CD4-positive, alpha-beta memory T cell (primary cell): ENCODE results near the gene ADRA1B. TPM values are rescaled to one million over a fixed set of nuclear protein-coding genes. Genes with fewer than 3 reads are reported as not detected.
"Not testable (repeated sequence)": the region's sequence is repeated elsewhere in the genome, so short reads cannot be mapped to it uniquely, and the experiment has no call there.

Experiments used
- CTCF ChIA-PET: fragments of 350-600 bp; sonication (Branson Sonifier 250); formaldehyde crosslinking; loops from one replicate; lab custom pipeline; 2021; ENCODE audit warnings: inconsistent platforms; ENCODE audit not compliant: partially characterized antibody; lab: Charles Lee
- POLR2A ChIA-PET: fragments of 350-600 bp; sonication (Branson Sonifier 250); formaldehyde crosslinking; loops from one replicate; lab custom pipeline; 2021; ENCODE audit not compliant: partially characterized antibody; lab: Charles Lee
- DNase-seq, 5 donors: peaks; one replicate each; pipeline versions ENCODE4 v3.0.0 to v3.0.0-alpha.2; 2020 to 2022; ENCODE audit warnings: mixed read lengths in 1 of 5
- H3K27ac ChIP-seq: one replicate; pipeline ENCODE4 v1.7.0; 2013; ENCODE audit warnings: low read depth, low read length
- H3K27me3 ChIP-seq: 2 replicates; pipeline ENCODE4 v1.7.0; 2013; ENCODE audit warnings: mild to moderate bottlenecking, low read length, moderate library complexity; ENCODE audit not compliant: insufficient read depth
- H3K36me3 ChIP-seq: 2 replicates; pipeline ENCODE4 v1.7.0; 2013; ENCODE audit warnings: mild to moderate bottlenecking, low read length, moderate library complexity; ENCODE audit not compliant: insufficient read depth
- H3K4me1 ChIP-seq: 2 replicates; pipeline ENCODE4 v1.7.0; 2013; ENCODE audit warnings: mild to moderate bottlenecking, low read length, moderate library complexity; ENCODE audit not compliant: insufficient read depth
- H3K4me3 ChIP-seq, 2 donors: one replicate each; pipeline ENCODE4 v1.7.0; 2013; ENCODE audit warnings: low read length in 2 of 2, mild to moderate bottlenecking in 1 of 2
- H3K9me3 ChIP-seq, 2 donors: one replicate each; pipeline ENCODE4 v1.7.0; 2013; ENCODE audit warnings: low read length in 2 of 2, control low read depth in 1 of 2; ENCODE audit not compliant: control insufficient read depth in 1 of 2
- H3K27ac Mint-ChIP-seq, 7 donors: one replicate each; pipeline ENCODE4 v1.8.0; 2020 to 2021; ENCODE audit warnings: mixed read lengths in 7 of 7, mild to moderate bottlenecking in 6 of 7, inconsistent platforms in 3 of 7, moderate library complexity in 3 of 7
- H3K27me3 Mint-ChIP-seq, 2 donors: one replicate each; pipeline ENCODE4 v1.8.0; 2020 to 2021; ENCODE audit warnings: mixed read lengths in 2 of 2
- H3K36me3 Mint-ChIP-seq, 2 donors: one replicate each; pipeline ENCODE4 v1.8.0; 2020 to 2021; ENCODE audit warnings: mixed read lengths in 2 of 2, inconsistent platforms in 1 of 2, mild to moderate bottlenecking in 1 of 2
- H3K4me1 Mint-ChIP-seq, 4 donors: one replicate each; pipeline ENCODE4 v1.8.0; 2020 to 2021; ENCODE audit warnings: mixed read lengths in 4 of 4, mild to moderate bottlenecking in 1 of 4
- H3K4me3 Mint-ChIP-seq, 8 donors: one replicate each; pipeline ENCODE4 v1.8.0; 2020 to 2021; ENCODE audit warnings: mixed read lengths in 8 of 8, mild to moderate bottlenecking in 7 of 8, moderate library complexity in 6 of 8, inconsistent platforms in 3 of 8
- H3K9me3 Mint-ChIP-seq, 8 donors: one replicate each; pipeline ENCODE4 v1.8.0; 2020 to 2021; ENCODE audit warnings: mixed read lengths in 8 of 8, mild to moderate bottlenecking in 5 of 8, inconsistent platforms in 3 of 8, moderate library complexity in 1 of 8
- intact Hi-C: fragments of 100-400 bp; cut with micrococcal nuclease; formaldehyde crosslinking; loops from one replicate; pipeline ENCODE4 v1.15.1; 2023
- polyA plus RNA-seq, 2 donors: library from polyadenylated mRNA; unstranded; fragments of 300-500 nt; fragmentation: Illumina TruSeq; gene quantifications; one replicate each; pipeline ENCODE4 v1.2.3, GENCODE V29; 2021
- total RNA-seq, 2 experiments: library from RNA; stranded (reverse); gene quantifications; one replicate each; pipeline ENCODE4 v1.2.3, GENCODE V29; 2021

The ADRA1B gene
- total and polyA plus RNA-seq, 4 experiments from 2014 or later: not detected

DNA sequence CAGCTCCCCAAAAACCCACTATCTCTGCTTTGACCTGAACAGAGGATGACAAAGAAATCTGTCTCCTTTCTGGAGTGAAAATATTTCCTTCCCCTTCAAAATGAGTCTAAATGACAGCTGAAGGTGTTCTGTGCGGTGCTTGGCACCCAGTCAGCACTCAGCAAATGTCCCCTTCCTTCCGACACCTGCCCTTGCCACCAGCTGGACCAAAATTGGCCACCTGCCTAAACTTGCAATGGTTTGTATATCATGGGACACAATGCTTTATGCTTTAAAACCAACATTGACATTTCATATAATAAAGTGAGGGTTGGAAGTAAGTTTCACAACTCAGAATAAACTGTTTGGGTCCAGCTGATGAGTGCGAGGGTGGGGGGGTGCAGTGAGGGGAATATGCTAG lies 85.2 kb downstream of the ADRA1B start:
- Mint-ChIP-seq H3K4me1 (no peaks in the 10 kb centered on the region), H3K4me3 (no peak overlapping the region), H3K27me3 (peaks cover 7 to 9% of the 10 kb centered on the region in 2 donors), H3K36me3 (no peaks in the 10 kb centered on the region), H3K9me3 (no peaks in the 10 kb centered on the region), H3K27ac (no peak overlapping the region)
- H3K27me3 ChIP-seq: peaks cover 11% of the 10 kb centered on the region
- H3K27ac ChIP-seq: no peak overlapping the region
- CTCF ChIA-PET: interaction anchor here (1.3 kb wide), 1 partner anchor 14 kb away, joined by 8 read pairs; no protein-coding TSS in a partner anchor
- no peak for DNase-seq
- H3K9me3 ChIP-seq: no peaks in the 10 kb centered on the region
- H3K36me3 ChIP-seq: no peaks in the 10 kb centered on the region
- intact Hi-C loops: loop anchor here (10.0 kb wide), 1 partner anchor 737 kb away; the partner anchor contains the start of gene UBLCP1
- POLR2A ChIA-PET: no interaction called here
- no peak overlapping the region for H3K4me3 ChIP-seq
- H3K4me1 ChIP-seq: no peaks in the 10 kb centered on the region

GRCh38 chr5:160007514-160007913 lies 91.2 kb downstream of the ADRA1B start:
- no peak for DNase-seq
- peaks cover 3% of the 10 kb centered on the region for H3K27me3 ChIP-seq
- H3K4me3 ChIP-seq: no peak overlapping the region
- H3K9me3 Mint-ChIP-seq: peaks cover 0 to 2% (median 0%) of the 10 kb centered on the region in 8 donors
- H3K27ac ChIP-seq: no peak overlapping the region
- H3K27me3 Mint-ChIP-seq: no peaks in the 10 kb centered on the region
- H3K27ac Mint-ChIP-seq: peak overlapping the region in 3 of 7 donors; percentile 35 to 90 (median 66)
- peaks cover 11% of the 10 kb centered on the region for H3K36me3 ChIP-seq
- peaks cover 7 to 26% of the 10 kb centered on the region in 2 donors for H3K36me3 Mint-ChIP-seq
- H3K9me3 ChIP-seq: no peaks in the 10 kb centered on the region
- H3K4me3 Mint-ChIP-seq: no peak overlapping the region
- POLR2A ChIA-PET: no interaction called here
- intact Hi-C loops: loop anchor here (10.0 kb wide), 1 partner anchor 743 kb away; the partner anchor contains the start of gene UBLCP1
- H3K4me1 ChIP-seq: peaks cover 30% of the 10 kb centered on the region
- peaks cover 22 to 35% (median 29%) of the 10 kb centered on the region in 4 donors for H3K4me1 Mint-ChIP-seq
- CTCF ChIA-PET: interaction anchor here (1.4 to 3.5 kb wide), 4 partner anchors 9 to 20 kb away, joined by 3 to 18 read pairs (median 8); no protein-coding TSS in a partner anchor

GRCh38 chr5:160008529-160008876 lies 92.2 kb downstream of the ADRA1B start:
- ChIA-PET POLR2A (interaction anchor here (1.1 to 2.0 kb wide), 8 partner anchors 13 to 852 kb away, joined by 3 to 21 read pairs (median 6); partner anchors contain the start of genes PWWP2A, SLU7 and UBLCP1), CTCF (interaction anchor here (0.8 to 4.3 kb wide), 5 partner anchors 10 to 337 kb away, joined by 3 to 48 read pairs (median 5); no protein-coding TSS in a partner anchor)
- Mint-ChIP-seq H3K4me1 (peaks cover 24 to 35% (median 29%) of the 10 kb centered on the region in 4 donors), H3K27ac (peak overlapping the region in 6 of 7 donors; percentile 26 to 99 (median 89)), H3K36me3 (peaks cover 7 to 32% of the 10 kb centered on the region in 2 donors), H3K4me3 (peak overlapping the region in 3 of 8 donors; percentile 2 to 61 (median 41))
- peaks cover 30% of the 10 kb centered on the region for H3K4me1 ChIP-seq
- H3K27me3 Mint-ChIP-seq, H3K27ac ChIP-seq, H3K27me3 ChIP-seq, DNase-seq, H3K9me3 ChIP-seq, H3K9me3 Mint-ChIP-seq, H3K4me3 ChIP-seq: not testable (repeated sequence)
- H3K36me3 ChIP-seq: peaks cover 13% of the 10 kb centered on the region
- intact Hi-C loops: loop anchor here (10.0 kb wide), 1 partner anchor 744 kb away; the partner anchor contains the start of gene UBLCP1

DNA sequence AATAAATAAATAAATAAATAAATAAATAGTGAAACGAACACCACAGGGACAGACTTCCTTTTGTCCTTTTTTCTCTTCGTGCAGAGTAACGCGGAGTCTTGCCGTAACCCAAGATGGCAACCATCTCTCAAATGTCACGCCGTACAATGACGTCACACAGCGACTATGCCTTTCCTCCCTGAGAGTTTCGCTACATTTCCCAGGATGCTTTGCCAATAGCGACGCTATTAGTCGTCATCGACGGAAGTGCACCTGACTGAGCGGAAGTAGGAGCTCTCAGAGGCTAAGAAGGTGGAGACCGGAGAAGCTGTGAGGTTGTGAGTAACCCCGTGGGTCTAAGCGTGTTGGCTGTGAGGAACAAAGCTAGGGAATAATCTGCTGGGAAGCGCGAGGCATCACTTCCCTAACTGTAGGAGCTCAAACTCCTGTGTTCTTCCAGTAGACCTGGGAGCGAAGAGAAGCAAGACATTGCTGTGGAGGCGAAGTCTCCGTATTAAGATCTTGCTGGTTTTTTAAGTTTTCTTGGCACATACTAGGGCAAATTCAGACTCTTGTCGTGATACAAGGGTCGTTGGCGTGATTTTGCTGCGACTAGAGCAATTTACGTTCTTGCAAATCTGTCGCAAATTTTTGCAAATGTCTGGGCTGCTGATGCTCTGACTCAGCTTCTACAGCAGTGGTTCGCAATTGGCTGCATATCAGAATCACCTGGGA lies 92.8 kb downstream of the ADRA1B start, which contains the start of gene TTC1:
TTC1 (plus strand) TSS at position 263 of the 714 bp plus-strand sequence. CDS start 1,390 bp downstream, outside the sequence.
- intact Hi-C loops: loop anchor here (1.0 to 10.0 kb wide), 5 partner anchors 12 to 744 kb away; partner anchors contain the start of genes PWWP2A, SLU7 and UBLCP1

DNA sequence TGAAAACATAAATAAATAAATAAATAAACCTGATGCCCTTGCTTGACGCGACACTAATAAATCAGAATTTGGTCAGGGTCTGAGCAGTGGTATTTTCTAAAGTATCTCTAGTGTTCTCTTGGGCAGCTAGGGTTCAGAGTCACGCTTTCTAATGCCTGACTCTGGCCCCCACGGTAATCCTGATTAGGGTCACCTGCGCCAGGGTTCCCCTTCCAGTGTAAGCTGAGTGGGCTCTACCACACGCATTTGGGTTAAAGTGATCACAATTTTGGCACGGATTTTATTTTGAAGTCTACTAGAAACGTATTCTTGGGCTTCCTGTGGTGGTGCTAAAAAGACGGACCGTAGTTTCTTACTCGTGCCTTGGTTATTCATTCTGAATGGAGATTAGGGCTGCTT lies 93.3 kb downstream of the ADRA1B start:
- peak overlapping the region; percentile 85 to 96 for H3K4me3 ChIP-seq
- Mint-ChIP-seq H3K4me1 (peaks cover 24 to 35% (median 29%) of the 10 kb centered on the region in 4 donors), H3K27me3 (no peaks in the 10 kb centered on the region), H3K27ac (peak overlapping the region; percentile 84 to 99 (median 97)), H3K9me3 (peaks cover 0 to 2% (median 0%) of the 10 kb centered on the region in 8 donors), H3K4me3 (peak overlapping the region; percentile 94 to 100 (median 96)), H3K36me3 (peaks cover 7 to 34% of the 10 kb centered on the region in 2 donors)
- POLR2A ChIA-PET: interaction anchor here (1.1 to 2.0 kb wide), 9 partner anchors 12 to 853 kb away, joined by 3 to 21 read pairs (median 6); partner anchors contain the start of genes PWWP2A, SLU7 and UBLCP1
- no peaks in the 10 kb centered on the region for H3K9me3 ChIP-seq
- peaks cover 30% of the 10 kb centered on the region for H3K4me1 ChIP-seq
- H3K36me3 ChIP-seq: peaks cover 13% of the 10 kb centered on the region
- H3K27me3 ChIP-seq: no peaks in the 10 kb centered on the region
- intact Hi-C loops: loop anchor here (1.0 to 10.0 kb wide), 5 partner anchors 12 to 745 kb away; partner anchors contain the start of genes PWWP2A, SLU7 and UBLCP1
- DNase-seq: no peak
- CTCF ChIA-PET: interaction anchor here (0.9 to 4.3 kb wide), 5 partner anchors 9 to 109 kb away, joined by 3 to 48 read pairs (median 3); no protein-coding TSS in a partner anchor
- peak overlapping the region; percentile 76 for H3K27ac ChIP-seq

More for the DNA sequence above, 92.8 kb downstream of the ADRA1B start, which contains the start of gene TTC1:
- ChIA-PET CTCF (interaction anchor here (0.8 to 4.3 kb wide), 6 partner anchors 10 to 336 kb away, joined by 3 to 48 read pairs (median 4); no protein-coding TSS in a partner anchor), POLR2A (interaction anchor here (1.1 to 2.0 kb wide), 9 partner anchors 12 to 852 kb away, joined by 3 to 21 read pairs (median 6); partner anchors contain the start of genes PWWP2A, SLU7 and UBLCP1)
- Histone ChIP-seq H3K4me3 (peak within 1 kb of the TSS; percentile 85 to 96), H3K9me3 (no peaks in the 10 kb centered on the region), H3K4me1 (peaks cover 30% of the 10 kb centered on the region), H3K27me3 (no peaks in the 10 kb centered on the region), H3K36me3 (peaks cover 13% of the 10 kb centered on the region), H3K27ac (peak within 1 kb of the TSS; percentile 76)
- peaks cover 0 to 2% (median 0%) of the 10 kb centered on the region in 8 donors for H3K9me3 Mint-ChIP-seq
- H3K27ac Mint-ChIP-seq: peak within 1 kb of the TSS; percentile 88 to 99 (median 98)
- H3K4me3 Mint-ChIP-seq: peak within 1 kb of the TSS; percentile 94 to 100 (median 96)
- H3K4me1 Mint-ChIP-seq: peaks cover 24 to 35% (median 29%) of the 10 kb centered on the region in 4 donors
- H3K27me3 Mint-ChIP-seq: no peaks in the 10 kb centered on the region
- DNase-seq: peak; percentile 89 to 96 (median 94)
- peaks cover 7 to 34% of the 10 kb centered on the region in 2 donors for H3K36me3 Mint-ChIP-seq

- H3K4me3 Mint-ChIP-seq: peak overlapping the region in 2 of 8 donors; percentile 49 to 76
- POLR2A ChIA-PET: no interaction called here
- H3K9me3 ChIP-seq: no peaks in the 10 kb centered on the region
- H3K9me3 Mint-ChIP-seq: peaks cover 0 to 2% (median 0%) of the 10 kb centered on the region in 8 donors
- H3K4me1 ChIP-seq: peaks cover 30% of the 10 kb centered on the region
- intact Hi-C loops: no loop called here
- no peaks in the 10 kb centered on the region for H3K27me3 ChIP-seq
- H3K4me3 ChIP-seq: no peak overlapping the region
- H3K36me3 Mint-ChIP-seq: peaks cover 16 to 47% of the 10 kb centered on the region in 2 donors
- no peaks in the 10 kb centered on the region for H3K27me3 Mint-ChIP-seq
- no peak for DNase-seq
- peaks cover 18% of the 10 kb centered on the region for H3K36me3 ChIP-seq
- H3K27ac ChIP-seq: no peak overlapping the region
- CTCF ChIA-PET: interaction anchor here (0.9 to 4.3 kb wide), 4 partner anchors 11 to 24 kb away, joined by 3 to 48 read pairs (median 4); no protein-coding TSS in a partner anchor
- H3K27ac Mint-ChIP-seq: peak overlapping the region in 5 of 7 donors; percentile 36 to 70 (median 53)
- peaks cover 25 to 42% (median 30%) of the 10 kb centered on the region in 4 donors for H3K4me1 Mint-ChIP-seq
These were observed 95.2 kb downstream of the ADRA1B start for GRCh38 chr5:160011471-160011870.
